Airway epithelial cell (primary cell): Measurements from ENCODE around the gene SLC49A3. TPM values are rescaled to one million over a fixed set of nuclear protein-coding genes. Genes with fewer than 3 reads are reported as not detected.

Experiments used
- total RNA-seq: library from RNA; depleted of rRNA; stranded (reverse); fragments of >200 nt; gene quantifications from 2 replicates; pipeline ENCODE4 v1.2.3, GENCODE V29; 2015

The SLC49A3 gene
- 0.42 and 0.63 TPM in 2 replicates for total RNA-seq

GRCh38 chr4:688854-689681 lies at the start of gene SLC49A3:
Gene SLC49A3, minus strand, starts transcription at chr4:689151. Its CDS starts 24 bp downstream, at chr4:689127.

GRCh38 chr4:705278-706082 lies 16.5 kb upstream of the SLC49A3 start, which contains the start of gene PCGF3:
Gene PCGF3, plus strand, starts transcription at chr4:705832. Its CDS starts 27,849 bp downstream, at chr4:733681.

GRCh38 chr4:674172-675035 lies 14.5 kb downstream of the SLC49A3 start, which contains the start of the genes ATP5ME and MYL5:
Gene ATP5ME, minus strand, starts transcription at chr4:674276. Its CDS starts 29 bp downstream, at chr4:674247.
Gene MYL5, plus strand, starts transcription at chr4:674542. Its CDS starts 3,485 bp downstream, at chr4:678027.

Other genes starting within 250 kb of the SLC49A3 start
- gene ZNF721, start 190.0 kb downstream of the SLC49A3 start, total RNA-seq: 12.2 and 16.9 TPM in 2 replicates
- gene PIGG, start 189.9 kb downstream of the SLC49A3 start, total RNA-seq: 27.6 and 28.8 TPM in 2 replicates
- gene TMEM271, start 112.9 kb downstream of the SLC49A3 start, total RNA-seq: not detected in 2 replicates
- not detected in 2 replicates for gene PDE6B, start 63.6 kb downstream of the SLC49A3 start, total RNA-seq
- gene ATP5ME, start 14.9 kb downstream of the SLC49A3 start, total RNA-seq: 90.5 and 245 TPM in 2 replicates
- 4.4 and 8.5 TPM in 2 replicates for gene MYL5, start 14.6 kb downstream of the SLC49A3 start, total RNA-seq
- 30.9 and 35.1 TPM in 2 replicates for gene PCGF3, start 16.7 kb upstream of the SLC49A3 start, total RNA-seq
- gene CPLX1, start 137.0 kb upstream of the SLC49A3 start, total RNA-seq: 0.28 TPM in 1 of 2 replicates, not detected in the other
- 96.4 and 99.2 TPM in 2 replicates for gene GAK, start 243.2 kb upstream of the SLC49A3 start, total RNA-seq
- gene TMEM175, start 243.3 kb upstream of the SLC49A3 start, total RNA-seq: 15.3 and 17.9 TPM in 2 replicates